ENCODE measurements around the gene SDHAF4.

GRCh38 chr6:70566751-70567382 lies at the start of gene SDHAF4:
- TF ChIP-seq, protein P1, sequence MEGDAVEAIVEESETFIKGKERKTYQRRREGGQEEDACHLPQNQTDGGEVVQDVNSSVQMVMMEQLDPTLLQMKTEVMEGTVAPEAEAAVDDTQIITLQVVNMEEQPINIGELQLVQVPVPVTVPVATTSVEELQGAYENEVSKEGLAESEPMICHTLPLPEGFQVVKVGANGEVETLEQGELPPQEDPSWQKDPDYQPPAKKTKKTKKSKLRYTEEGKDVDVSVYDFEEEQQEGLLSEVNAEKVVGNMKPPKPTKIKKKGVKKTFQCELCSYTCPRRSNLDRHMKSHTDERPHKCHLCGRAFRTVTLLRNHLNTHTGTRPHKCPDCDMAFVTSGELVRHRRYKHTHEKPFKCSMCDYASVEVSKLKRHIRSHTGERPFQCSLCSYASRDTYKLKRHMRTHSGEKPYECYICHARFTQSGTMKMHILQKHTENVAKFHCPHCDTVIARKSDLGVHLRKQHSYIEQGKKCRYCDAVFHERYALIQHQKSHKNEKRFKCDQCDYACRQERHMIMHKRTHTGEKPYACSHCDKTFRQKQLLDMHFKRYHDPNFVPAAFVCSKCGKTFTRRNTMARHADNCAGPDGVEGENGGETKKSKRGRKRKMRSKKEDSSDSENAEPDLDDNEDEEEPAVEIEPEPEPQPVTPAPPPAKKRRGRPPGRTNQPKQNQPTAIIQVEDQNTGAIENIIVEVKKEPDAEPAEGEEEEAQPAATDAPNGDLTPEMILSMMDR (IDR thresholded peaks at IDR 0.05), result peak in 3 of 6 experiments; percentile 3 to 22 (median 22)
- TF ChIP-seq POLR2A (IDR thresholded peaks at IDR 0.05), result peak in 3 of 4 donors; percentile 53 to 76 (median 65)

Data from esophagus squamous epithelium (tissue), 4 donors.